HEK293 (cell line): ENCODE measurements around the gene ZNF629.

Experiments
- ATF2 ChIP-seq: fragments of 450-650 bp; formaldehyde crosslinking; IDR thresholded peaks from 2 replicates; pipeline ENCODE4 v1.5.1; 2016; ENCODE audit warnings: missing biosample characterization, missing genetic modification characterization, low read depth
- BCL11B ChIP-seq: fragments of 450-650 bp; formaldehyde crosslinking; IDR thresholded peaks from 2 replicates; pipeline ENCODE4 v1.5.1; 2016; ENCODE audit warnings: low read depth, missing biosample characterization, missing genetic modification characterization
- EGR2 ChIP-seq: fragments of 450-650 bp; formaldehyde crosslinking; IDR thresholded peaks from 2 replicates; pipeline ENCODE4 v1.5.1; 2016; ENCODE audit warnings: low read depth, missing biosample characterization, missing genetic modification characterization
- GLI2 ChIP-seq: fragments of 450-650 bp; formaldehyde crosslinking; IDR thresholded peaks from 2 replicates; pipeline ENCODE4; 2017; ENCODE audit warnings: missing biosample characterization, missing genetic modification characterization, low read depth, borderline replicate concordance
- HOXD13 ChIP-seq: sonication (generic); formaldehyde crosslinking; IDR thresholded peaks from 2 replicates; pipeline ENCODE4 v1.8.0; 2022; ENCODE audit warnings: missing genetic modification reagents, borderline replicate concordance
- IKZF3 ChIP-seq: fragments of 450-650 bp; IDR thresholded peaks from 2 replicates; pipeline ENCODE4 v1.5.0; 2018; ENCODE audit warnings: missing biosample characterization, mild to moderate bottlenecking, missing genetic modification characterization, moderate library complexity
- RBAK ChIP-seq: fragments of 450-650 bp; formaldehyde crosslinking; IDR thresholded peaks from 2 replicates; pipeline ENCODE4 v1.5.1; 2016; ENCODE audit warnings: missing biosample characterization, missing genetic modification characterization
- SCRT1 ChIP-seq: fragments of 450-650 bp; formaldehyde crosslinking; IDR thresholded peaks from 2 replicates; pipeline ENCODE4 v1.5.1; 2016; ENCODE audit warnings: missing biosample characterization, missing genetic modification characterization, borderline replicate concordance
- ZBTB8A ChIP-seq: fragments of 450-650 bp; formaldehyde crosslinking; IDR thresholded peaks from 2 replicates; pipeline ENCODE4 v1.5.1; 2016; ENCODE audit warnings: missing biosample characterization, missing genetic modification characterization
- ZFP37 ChIP-seq: fragments of 450-650 bp; formaldehyde crosslinking; IDR thresholded peaks from 2 replicates; pipeline ENCODE4 v1.5.1; 2016; ENCODE audit warnings: missing biosample characterization, missing genetic modification characterization
- ZIC2 ChIP-seq: fragments of 450-650 bp; formaldehyde crosslinking; IDR thresholded peaks from 2 replicates; pipeline ENCODE4 v1.5.1; 2016; ENCODE audit warnings: missing biosample characterization, missing genetic modification characterization
- ZNF112 ChIP-seq: fragments of 450-650 bp; formaldehyde crosslinking; IDR thresholded peaks from 2 replicates; pipeline ENCODE4 v1.5.0; 2017; ENCODE audit warnings: missing biosample characterization, missing genetic modification characterization
- ZNF140 ChIP-seq: fragments of 450-650 bp; formaldehyde crosslinking; IDR thresholded peaks from 2 replicates; pipeline ENCODE4 v1.5.1; 2016; ENCODE audit warnings: missing biosample characterization, missing genetic modification characterization
- ZNF146 ChIP-seq: fragments of 450-650 bp; formaldehyde crosslinking; IDR thresholded peaks from 2 replicates; pipeline ENCODE4 v1.5.1; 2016; ENCODE audit warnings: missing biosample characterization, missing genetic modification characterization
- ZNF169 ChIP-seq: fragments of 450-650 bp; formaldehyde crosslinking; IDR thresholded peaks from 2 replicates; pipeline ENCODE4 v1.5.1; 2016; ENCODE audit warnings: missing biosample characterization, missing genetic modification characterization
- ZNF221 ChIP-seq: fragments of 450-650 bp; formaldehyde crosslinking; IDR thresholded peaks from 2 replicates; pipeline ENCODE4 v1.5.1; 2017; ENCODE audit warnings: missing biosample characterization, missing genetic modification characterization, borderline replicate concordance
- ZNF248 ChIP-seq: fragments of 450-650 bp; formaldehyde crosslinking; IDR thresholded peaks from 2 replicates; pipeline ENCODE4 v1.5.1; 2017; ENCODE audit warnings: missing biosample characterization, missing genetic modification characterization
- ZNF324 ChIP-seq: fragments of 450-650 bp; formaldehyde crosslinking; IDR thresholded peaks from 2 replicates; pipeline ENCODE4 v1.5.1; 2016; ENCODE audit warnings: missing biosample characterization, missing genetic modification characterization
- ZNF335 ChIP-seq: fragments of 450-650 bp; formaldehyde crosslinking; conservative IDR thresholded peaks from 2 replicates; pipeline ENCODE4 v1.5.1; 2016; ENCODE audit warnings: missing biosample characterization, missing genetic modification characterization
- ZNF354C ChIP-seq: fragments of 450-650 bp; formaldehyde crosslinking; IDR thresholded peaks from 2 replicates; pipeline ENCODE4 v1.5.1; 2016; ENCODE audit warnings: missing biosample characterization, missing genetic modification characterization, low read depth, borderline replicate concordance
- ZNF398 ChIP-seq: fragments of 450-650 bp; formaldehyde crosslinking; IDR thresholded peaks from 2 replicates; pipeline ENCODE4 v1.5.1; 2017; ENCODE audit warnings: missing biosample characterization, missing genetic modification characterization
- ZNF433 ChIP-seq: fragments of 450-650 bp; formaldehyde crosslinking; IDR thresholded peaks from 2 replicates; pipeline ENCODE4 v1.5.1; 2016; ENCODE audit warnings: missing biosample characterization, missing genetic modification characterization, low read depth
- ZNF449 ChIP-seq: fragments of 450-650 bp; formaldehyde crosslinking; IDR thresholded peaks from 2 replicates; pipeline ENCODE4 v1.5.1; 2017; ENCODE audit warnings: missing biosample characterization, mild to moderate bottlenecking, missing genetic modification characterization, moderate library complexity
- ZNF529 ChIP-seq: fragments of 450-650 bp; formaldehyde crosslinking; IDR thresholded peaks from 2 replicates; pipeline ENCODE4 v1.5.1; 2017; ENCODE audit warnings: missing genetic modification characterization, missing biosample characterization; ENCODE audit not compliant: insufficient replicate concordance
- ZNF560 ChIP-seq: fragments of 450-650 bp; formaldehyde crosslinking; IDR thresholded peaks from 2 replicates; pipeline ENCODE4 v1.5.1; 2017; ENCODE audit warnings: missing biosample characterization, missing genetic modification characterization, borderline replicate concordance
- ZNF621 ChIP-seq: fragments of 450-650 bp; formaldehyde crosslinking; IDR thresholded peaks from 2 replicates; pipeline ENCODE4 v1.5.1; 2017; ENCODE audit warnings: missing biosample characterization, missing genetic modification characterization
- ZNF626 ChIP-seq: fragments of 450-650 bp; sonication (Bioruptor Pico); formaldehyde crosslinking; IDR thresholded peaks from 2 replicates; pipeline ENCODE4 v1.5.1; 2018; ENCODE audit warnings: missing biosample characterization, missing genetic modification characterization, inconsistent platforms
- ZNF629 ChIP-seq: fragments of 450-650 bp; formaldehyde crosslinking; IDR thresholded peaks from 2 replicates; pipeline ENCODE4 v1.5.1; 2017; ENCODE audit warnings: missing biosample characterization, missing genetic modification characterization
- ZNF660 ChIP-seq: fragments of 450-650 bp; IDR thresholded peaks from 2 replicates; pipeline ENCODE4 v1.5.1; 2018; ENCODE audit warnings: missing biosample characterization, mild to moderate bottlenecking, missing genetic modification characterization
- ZNF747 ChIP-seq: fragments of 450-650 bp; formaldehyde crosslinking; IDR thresholded peaks from 2 replicates; pipeline ENCODE4 v1.5.1; 2016; ENCODE audit warnings: missing biosample characterization, missing genetic modification characterization
- ZNF837 ChIP-seq: fragments of 450-650 bp; formaldehyde crosslinking; IDR thresholded peaks from 2 replicates; pipeline ENCODE4 v1.5.1; 2016; ENCODE audit warnings: missing biosample characterization, missing genetic modification characterization
- TF ChIP-seq, protein P1 (sequence below): fragments of 450-650 bp; formaldehyde crosslinking; IDR thresholded peaks from 2 replicates; pipeline ENCODE4 v1.5.1; 2016; ENCODE audit warnings: missing biosample characterization, missing genetic modification characterization
- TF ChIP-seq, protein P2 (sequence below): fragments of 450-650 bp; formaldehyde crosslinking; IDR thresholded peaks from 2 replicates; pipeline ENCODE4 v1.5.1; 2016; ENCODE audit warnings: missing biosample characterization, missing genetic modification characterization

The ZNF629 gene

GRCh38 chr16:30785126-30786106 lies 1.6 kb downstream of the ZNF629 start (continued):
- no peak for TF ChIP-seq ZNF221 (tag by site-specific recombination)
- no peak for TF ChIP-seq HOXD13
- TF ChIP-seq BCL11B, result no peak
- TF ChIP-seq, protein P1, sequence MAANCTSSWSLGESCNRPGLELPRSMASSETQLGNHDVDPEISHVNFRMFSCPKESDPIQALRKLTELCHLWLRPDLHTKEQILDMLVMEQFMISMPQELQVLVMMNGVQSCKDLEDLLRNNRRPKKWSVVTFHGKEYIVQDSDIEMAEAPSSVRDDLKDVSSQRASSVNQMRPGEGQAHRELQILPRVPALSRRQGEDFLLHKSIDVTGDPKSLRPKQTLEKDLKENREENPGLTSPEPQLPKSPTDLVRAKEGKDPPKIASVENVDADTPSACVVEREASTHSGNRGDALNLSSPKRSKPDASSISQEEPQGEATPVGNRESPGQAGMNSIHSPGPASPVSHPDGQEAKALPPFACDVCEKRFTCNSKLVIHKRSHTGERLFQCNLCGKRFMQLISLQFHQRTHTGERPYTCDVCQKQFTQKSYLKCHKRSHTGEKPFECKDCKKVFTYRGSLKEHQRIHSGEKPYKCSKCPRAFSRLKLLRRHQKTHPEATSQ (tag by site-specific recombination), result no peak
- peak; percentile 43; the same call in 1 of the 2 replicates for TF ChIP-seq ZNF433
- TF ChIP-seq SCRT1, result no peak
- TF ChIP-seq ZNF324 (tag by site-specific recombination), result no peak
- TF ChIP-seq ZNF449 (tag by site-specific recombination), result no peak
- no peak for TF ChIP-seq ZFP37 (tag by site-specific recombination)
- no peak for TF ChIP-seq ZNF621 (tag by site-specific recombination)
- TF ChIP-seq EGR2 (tag by site-specific recombination), result no peak
- 0 out of 2 replicates have a peak, but pooled peaks have one; percentile 25 for TF ChIP-seq IKZF3 (tag by site-specific recombination)
- no peak for TF ChIP-seq ZNF112
- 0 out of 2 replicates have a peak, but pooled peaks have one; percentile 10 for TF ChIP-seq ZNF629 (tag by site-specific recombination)
- no peak for TF ChIP-seq ZNF169
- peak; percentile 20; the same call in 1 of the 2 replicates for TF ChIP-seq GLI2 (tag by site-specific recombination)
- no peak for TF ChIP-seq ZNF837 (tag by site-specific recombination)
- no peak for TF ChIP-seq ATF2 (tag by site-specific recombination)
- TF ChIP-seq ZNF660, result no peak
- no peak for TF ChIP-seq ZNF747 (tag by site-specific recombination)
- TF ChIP-seq ZNF560, result peak; percentile 71; the same call in 1 of the 2 replicates
- TF ChIP-seq, protein P2, sequence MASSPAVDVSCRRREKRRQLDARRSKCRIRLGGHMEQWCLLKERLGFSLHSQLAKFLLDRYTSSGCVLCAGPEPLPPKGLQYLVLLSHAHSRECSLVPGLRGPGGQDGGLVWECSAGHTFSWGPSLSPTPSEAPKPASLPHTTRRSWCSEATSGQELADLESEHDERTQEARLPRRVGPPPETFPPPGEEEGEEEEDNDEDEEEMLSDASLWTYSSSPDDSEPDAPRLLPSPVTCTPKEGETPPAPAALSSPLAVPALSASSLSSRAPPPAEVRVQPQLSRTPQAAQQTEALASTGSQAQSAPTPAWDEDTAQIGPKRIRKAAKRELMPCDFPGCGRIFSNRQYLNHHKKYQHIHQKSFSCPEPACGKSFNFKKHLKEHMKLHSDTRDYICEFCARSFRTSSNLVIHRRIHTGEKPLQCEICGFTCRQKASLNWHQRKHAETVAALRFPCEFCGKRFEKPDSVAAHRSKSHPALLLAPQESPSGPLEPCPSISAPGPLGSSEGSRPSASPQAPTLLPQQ (tag by site-specific recombination), result no peak
- TF ChIP-seq ZNF248 (tag by site-specific recombination), result no peak
- no peak for TF ChIP-seq ZNF146 (tag by site-specific recombination)
- no peak for TF ChIP-seq ZNF335
- TF ChIP-seq ZNF140 (tag by site-specific recombination), result peak; percentile 57; the same call in 1 of the 2 replicates
- TF ChIP-seq ZNF354C (tag by site-specific recombination), result no peak
- TF ChIP-seq ZBTB8A (tag by site-specific recombination), result no peak
- TF ChIP-seq ZNF529, result no peak
- no peak for TF ChIP-seq ZIC2 (tag by site-specific recombination)
- TF ChIP-seq ZNF626 (tag by site-specific recombination), result no peak
- no peak for TF ChIP-seq RBAK (tag by site-specific recombination)
- TF ChIP-seq ZNF398 (tag by site-specific recombination), result no peak
